Ureter (tissue), 1 donor: ENCODE results near the gene BABAM2. TPM values are rescaled to one million over a fixed set of nuclear protein-coding genes. Genes with fewer than 3 reads are reported as not detected.
A peak's percentile ranks its signal among the peaks of the same experiment; 100 is the strongest.
"Not testable (repeated sequence)": the region's sequence is repeated elsewhere in the genome, so short reads cannot be mapped to it uniquely, and the experiment has no call there.

ENCODE experiments used
- DNase-seq: peaks from one replicate; pipeline ENCODE4 v3.0.0-alpha.2; 2020; ENCODE audit warnings: low spot score
- total RNA-seq: library from RNA; stranded (reverse); gene quantifications from one replicate; pipeline ENCODE4 v1.2.4, GENCODE V29; 2023
- donor health status: DM: yes; HTN: yes; CAD: no.

The BABAM2 gene
- total RNA-seq, 1 donor from 2014 or later, result 76.3 TPM

DNA sequence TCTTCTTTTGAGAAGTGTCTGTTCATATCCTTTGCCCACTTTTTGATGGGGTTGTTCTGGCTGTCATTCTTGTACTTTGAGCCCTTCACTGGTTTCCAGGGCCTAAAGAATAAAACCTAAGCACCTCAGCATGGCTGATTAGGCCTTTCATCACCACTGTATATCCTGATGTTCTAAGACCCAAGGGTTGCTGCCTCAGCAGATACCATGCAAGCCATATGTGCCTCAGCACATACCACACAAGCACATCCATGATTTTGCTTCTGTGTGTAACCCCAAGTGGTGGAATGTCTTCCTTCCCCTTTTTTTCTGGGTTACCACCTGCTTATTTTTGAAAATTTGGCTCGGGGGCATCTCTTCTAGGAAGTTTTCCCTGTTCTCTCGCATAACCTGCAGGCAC is 11.7 kb upstream of the BABAM2 start:
- no peak for DNase-seq

DNA sequence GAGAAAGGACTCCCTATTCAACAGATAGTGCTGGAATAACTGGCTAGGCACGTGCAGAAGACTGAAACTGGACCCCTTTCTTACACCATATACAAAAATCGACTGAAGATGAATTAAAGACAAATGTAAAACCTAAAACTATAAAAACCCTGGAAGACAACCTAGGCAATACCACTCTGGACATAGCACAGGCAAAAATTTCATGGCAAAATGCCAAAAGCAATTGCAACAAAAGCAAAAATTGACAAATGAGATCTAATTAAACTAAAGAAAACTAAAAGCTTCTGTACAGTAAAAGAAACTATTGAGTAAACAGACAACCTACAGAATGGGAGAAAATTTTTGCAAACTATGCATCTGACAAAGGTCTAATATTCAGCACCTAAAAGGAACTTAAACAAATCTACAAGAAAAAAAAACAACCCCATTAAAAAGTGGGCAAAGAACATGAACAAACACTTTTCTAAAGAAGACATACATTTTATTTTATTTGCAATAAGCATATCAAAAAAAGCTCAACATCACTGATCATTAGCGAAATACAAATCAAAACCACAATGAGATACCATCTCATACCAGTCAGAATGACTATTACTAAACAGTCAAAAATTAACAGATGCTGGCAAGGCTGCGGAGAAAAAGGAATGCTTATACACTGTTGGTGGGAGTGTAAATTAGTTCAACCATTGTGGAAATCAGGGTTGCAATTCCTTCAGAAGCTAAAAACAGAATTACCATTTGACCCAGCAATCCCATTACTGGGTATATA is 8.5 kb upstream of the BABAM2 start:
- not testable (repeated sequence) for DNase-seq

DNA sequence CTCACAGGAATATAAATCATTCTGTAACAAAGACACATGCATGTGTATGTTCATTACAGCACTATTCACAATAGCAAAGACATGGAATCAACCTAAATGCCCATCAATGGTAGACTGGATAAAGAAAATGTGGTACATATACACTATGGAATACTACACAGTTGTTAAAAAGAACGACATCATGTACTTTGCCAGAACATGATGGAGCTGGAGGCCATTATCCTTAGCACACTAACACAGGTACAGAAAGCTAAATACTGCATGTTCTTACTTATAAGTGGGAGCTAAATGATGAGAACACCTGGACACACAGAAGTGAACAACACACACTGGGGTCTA is 8.0 kb upstream of the BABAM2 start:
- DNase-seq, result not testable (repeated sequence)

DNA sequence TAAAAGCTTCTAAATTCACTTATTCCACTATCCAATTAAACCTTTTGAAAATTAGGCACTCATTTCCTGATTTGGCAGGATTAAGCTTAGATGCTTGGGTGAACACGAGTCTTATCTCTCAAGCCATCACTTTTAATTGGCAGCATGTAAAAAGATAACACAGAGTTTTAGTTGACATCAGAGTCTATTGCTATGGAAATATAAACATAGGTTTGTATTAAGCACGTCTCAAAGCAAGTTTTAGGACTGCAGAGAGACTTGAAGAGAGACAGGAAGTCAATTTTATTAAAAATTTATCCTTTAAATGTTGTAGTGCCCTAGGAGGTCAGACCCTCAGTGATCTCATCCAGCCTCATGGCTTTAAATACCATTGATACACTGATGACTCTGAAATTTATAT is 5.9 kb upstream of the BABAM2 start:
- DNase-seq, result no peak

DNA sequence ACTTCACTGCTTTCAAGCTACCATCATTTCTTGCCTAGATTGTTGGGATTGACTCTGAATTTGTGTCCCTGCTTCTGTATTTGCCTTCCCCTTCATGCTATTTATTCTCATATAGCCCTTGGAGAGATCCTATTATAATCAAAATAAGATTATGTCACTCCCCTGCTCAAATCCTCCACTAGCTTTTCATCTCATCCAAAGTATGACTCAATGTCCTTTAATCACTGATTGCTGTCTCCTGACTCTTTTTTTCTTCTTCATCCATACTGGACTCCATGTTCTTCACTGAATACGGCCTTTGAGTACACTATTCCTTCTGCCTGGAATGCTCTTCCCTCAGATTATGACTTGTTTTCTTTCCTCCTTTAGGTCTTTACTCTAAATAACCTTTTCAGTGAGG is 5.3 kb upstream of the BABAM2 start:
- DNase-seq, result no peak

DNA sequence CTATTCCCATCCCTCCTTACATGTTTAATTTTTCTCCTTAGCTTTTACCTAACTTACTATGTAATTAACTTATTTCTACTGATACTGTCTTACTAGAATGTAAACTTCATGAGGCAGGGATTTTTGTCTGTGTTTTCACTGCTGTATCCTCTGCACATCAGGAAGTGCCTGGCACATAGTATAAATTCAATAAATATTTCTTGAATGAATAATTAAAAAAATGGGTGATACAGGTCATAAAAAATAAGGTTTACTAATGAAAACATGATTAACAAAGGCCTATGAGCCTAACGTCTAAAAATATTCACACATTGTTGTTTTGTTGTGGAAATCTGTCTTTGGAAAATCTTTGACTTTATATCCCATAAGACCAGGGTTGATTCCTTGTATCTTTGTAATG is 4.9 kb upstream of the BABAM2 start:
- DNase-seq, result no peak

DNA sequence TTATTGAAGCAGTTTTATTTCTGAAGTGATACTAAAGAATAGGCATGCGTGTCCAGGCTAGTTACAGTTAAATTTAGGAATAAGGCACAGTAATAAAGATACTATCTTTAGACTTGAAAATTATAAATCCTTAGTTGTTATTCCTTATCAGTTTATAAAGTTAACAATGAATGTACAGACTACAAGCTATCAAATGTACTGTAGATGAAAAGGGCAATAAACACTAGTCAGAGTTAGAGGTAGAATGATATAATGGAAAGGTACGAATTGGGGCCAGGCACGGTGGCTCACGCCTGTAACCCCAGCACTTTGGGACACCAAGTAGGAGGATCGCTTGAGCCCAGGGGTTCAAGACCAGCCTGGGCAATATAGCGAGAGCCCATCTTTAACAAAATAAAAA is 4.2 kb upstream of the BABAM2 start:
- no peak for DNase-seq

DNA sequence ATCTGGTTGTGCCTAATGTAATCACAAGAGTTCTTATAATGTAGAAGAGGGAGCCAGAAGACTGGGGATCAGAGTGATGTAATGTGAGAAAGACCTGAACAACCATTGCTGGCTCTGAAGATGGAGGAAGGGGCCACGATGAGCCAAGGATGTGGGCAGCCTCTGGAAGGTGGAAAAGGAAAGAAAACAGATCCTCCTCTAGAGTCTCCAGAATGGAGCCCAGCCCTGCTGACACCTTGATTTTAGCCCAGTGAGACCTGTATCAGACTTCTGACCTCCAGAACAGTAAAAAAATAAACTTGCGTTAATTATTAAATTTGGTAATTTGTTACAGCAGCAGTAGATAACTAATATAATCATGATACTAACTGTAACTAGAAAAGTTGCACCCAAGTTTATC is 3.4 kb upstream of the BABAM2 start:
- no peak for DNase-seq

DNA sequence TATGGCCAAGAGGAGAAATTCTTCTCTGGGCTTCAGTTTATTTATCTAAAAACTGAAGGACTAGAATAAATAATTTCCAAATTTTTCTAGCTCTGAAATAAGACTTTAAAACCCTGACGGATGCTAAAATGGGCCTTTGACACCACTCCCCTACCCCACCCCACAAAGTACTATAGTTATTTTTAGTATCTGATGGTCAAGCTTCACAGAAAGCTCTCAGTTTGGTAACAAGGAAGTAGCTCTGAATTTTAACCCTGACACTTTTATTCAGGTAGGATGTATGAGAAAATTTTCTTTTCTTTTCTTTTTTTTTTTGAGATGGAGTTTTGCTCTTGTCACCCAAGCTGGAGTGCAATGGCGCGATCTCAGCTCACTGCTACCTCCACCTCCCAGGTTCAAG is 2.7 kb upstream of the BABAM2 start:
- no peak for DNase-seq

DNA sequence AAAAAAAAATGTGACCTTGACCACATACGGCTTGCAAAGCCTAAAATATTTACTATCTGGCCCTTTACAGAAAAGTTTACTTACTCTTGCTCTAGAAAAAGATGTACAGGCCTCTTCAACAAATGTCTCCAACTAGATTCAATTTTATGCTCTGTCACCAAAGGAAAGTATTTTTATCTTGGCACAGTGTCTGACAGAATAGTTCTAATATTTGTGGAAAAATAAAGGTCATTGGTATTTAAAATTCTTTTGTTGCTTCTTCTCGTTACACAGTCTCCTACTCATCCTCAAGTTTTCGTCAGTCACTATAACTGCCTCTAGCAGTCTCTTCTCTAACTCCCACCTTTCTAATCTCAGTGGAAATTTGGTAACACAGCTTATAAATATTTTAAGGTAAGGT is 1.7 kb upstream of the BABAM2 start:
- DNase-seq, result no peak

DNA sequence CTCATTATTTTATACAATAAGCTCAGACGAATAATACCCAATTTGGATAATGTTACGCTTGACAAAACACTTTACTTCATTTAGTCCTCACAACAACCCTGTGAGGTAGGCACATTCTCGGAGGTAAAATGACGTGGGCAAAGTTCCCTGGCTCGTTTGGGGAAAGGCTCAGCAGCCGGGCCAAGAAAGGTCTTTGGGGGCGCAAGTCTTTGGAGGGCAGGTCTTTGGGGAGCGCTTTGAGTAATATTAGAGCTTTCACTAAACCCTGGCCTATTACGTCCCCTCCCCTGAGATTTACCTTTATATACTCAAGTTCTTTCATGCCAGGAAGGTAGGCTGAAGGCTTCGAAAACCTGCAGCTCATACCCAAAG is 769 bp upstream of the BABAM2 start:
- peak; percentile 48 for DNase-seq

DNA sequence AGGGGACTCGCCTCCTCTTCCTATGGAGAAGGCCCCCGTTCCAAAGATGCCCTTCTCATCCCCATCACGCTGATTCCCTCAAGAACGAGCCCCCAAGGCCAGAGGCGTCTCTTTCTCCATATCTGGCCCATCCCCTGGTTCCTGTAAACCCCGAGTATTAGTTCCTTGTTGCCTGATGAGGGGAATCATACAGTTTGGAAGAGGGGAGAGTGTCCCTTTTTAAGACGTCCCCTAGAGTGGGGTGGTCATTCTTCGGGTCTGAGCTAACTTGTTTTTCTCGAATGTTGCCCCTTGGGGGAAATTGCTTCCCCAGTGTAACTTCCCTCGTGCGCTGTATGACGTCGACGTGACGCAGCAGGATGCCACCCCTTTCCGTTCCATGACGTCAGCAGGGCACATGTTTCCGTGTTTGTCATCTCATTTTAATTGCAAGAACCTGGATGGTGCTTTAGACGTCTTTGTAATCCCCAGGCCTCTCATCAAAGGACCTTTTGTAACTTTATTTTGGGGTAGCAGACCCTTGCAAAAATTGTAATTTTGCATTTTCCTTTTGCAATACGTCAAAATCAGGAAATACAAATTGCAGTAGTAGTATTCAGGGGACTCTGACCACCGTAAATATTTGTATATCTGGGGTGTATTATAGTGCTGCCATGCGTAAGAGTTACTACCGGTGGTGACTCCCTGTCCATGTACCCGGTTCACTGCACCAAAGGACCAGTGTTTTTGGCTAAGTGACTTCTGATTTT is 569 bp downstream of the BABAM2 start:
- DNase-seq, result peak; percentile 83

DNA sequence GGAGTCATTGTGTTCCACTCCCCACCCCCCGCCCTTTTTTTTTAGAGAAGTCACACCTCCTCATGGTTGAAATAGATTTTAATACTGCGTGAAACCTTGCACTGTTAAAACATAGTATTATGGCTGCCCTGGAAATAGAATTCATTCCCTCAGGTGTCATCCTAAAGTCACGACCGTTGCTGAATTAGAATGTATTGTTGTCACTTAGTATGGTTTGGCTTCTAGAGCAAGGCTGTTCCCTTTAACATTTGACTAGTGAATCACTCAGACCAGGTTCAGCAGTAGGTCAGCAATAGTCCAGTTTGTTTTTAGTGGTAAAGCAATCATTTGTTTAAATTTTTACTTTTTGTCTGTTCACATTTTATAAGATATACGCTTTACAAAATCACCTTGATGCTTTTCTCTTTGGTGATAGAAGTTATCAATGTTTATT is 1.2 kb downstream of the BABAM2 start:
- no peak for DNase-seq

DNA sequence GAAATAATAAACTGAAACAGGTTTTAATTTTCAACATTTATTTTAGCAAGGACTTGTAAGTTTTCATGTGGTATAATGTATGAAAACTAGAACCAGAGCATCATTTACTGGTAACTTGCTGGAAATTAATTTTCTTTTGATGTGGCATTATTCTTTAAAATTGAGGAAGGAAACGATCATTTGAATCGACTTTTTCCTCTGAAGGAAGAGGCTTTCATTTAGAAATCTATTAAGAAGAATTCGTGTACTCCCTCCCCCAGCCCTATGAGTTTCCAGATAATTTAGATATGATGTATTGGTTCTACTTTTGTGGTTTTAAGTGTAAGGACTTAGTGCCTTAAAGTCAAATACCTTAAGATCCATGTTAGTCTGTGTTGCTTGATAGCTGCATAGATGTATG is 2.5 kb downstream of the BABAM2 start:
- no peak for DNase-seq

DNA sequence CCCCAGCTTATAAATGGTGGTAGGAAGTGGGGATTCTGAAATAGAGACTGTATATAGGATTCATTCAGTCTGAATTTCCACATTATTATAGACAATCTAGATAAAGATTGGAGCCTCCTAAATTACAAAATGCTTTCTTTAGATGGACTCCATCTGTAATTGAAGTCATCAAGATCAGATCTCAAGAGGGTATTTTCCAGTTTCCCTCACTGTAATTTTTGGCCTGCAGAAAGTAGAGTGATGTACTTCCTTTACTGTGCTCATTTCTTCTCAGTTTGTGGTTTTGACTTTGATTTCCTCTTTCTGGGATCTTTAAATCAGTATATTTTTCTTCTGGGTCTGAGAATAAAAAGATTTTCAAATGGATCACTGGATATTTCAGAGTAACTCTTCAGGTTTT is 7.2 kb downstream of the BABAM2 start:
- no peak for DNase-seq

DNA sequence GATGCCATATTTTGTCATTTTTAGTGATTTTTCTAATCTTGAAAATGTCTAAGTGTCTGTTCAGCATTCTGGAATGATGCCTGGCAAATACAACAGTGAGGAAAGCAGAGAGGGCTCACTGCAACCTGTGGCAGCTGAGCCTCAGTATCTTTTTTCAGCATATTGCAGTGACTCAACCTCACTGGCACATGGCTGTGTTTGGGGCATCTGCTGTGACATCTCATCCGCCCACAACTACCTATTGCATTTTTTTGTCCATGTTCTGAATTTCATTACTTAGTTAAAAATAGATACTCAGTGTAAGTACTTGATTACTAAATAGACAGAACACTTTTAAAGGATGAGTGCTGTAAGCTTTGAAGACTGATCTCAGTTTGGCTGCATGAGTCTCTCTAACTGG is 10.7 kb downstream of the BABAM2 start:
- no peak for DNase-seq

DNA sequence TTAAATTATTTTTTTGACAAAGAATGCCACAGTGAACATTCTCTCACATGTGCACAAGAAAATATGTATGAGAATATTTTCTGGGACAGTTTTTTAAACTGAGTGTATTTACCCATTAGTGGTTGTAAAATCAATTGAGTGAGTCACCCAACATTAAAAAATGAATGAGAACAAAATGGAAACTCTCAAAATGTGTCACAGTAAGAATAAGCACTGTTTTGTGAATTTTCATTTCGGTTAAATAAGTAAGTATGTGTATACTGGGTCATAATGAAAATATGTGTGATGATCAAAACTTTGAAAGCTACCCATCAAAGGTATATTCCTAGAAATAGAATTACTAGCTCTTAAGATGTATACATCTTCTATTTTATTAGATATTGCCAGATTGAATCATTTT is 11.6 kb downstream of the BABAM2 start:
- DNase-seq, result no peak

DNA sequence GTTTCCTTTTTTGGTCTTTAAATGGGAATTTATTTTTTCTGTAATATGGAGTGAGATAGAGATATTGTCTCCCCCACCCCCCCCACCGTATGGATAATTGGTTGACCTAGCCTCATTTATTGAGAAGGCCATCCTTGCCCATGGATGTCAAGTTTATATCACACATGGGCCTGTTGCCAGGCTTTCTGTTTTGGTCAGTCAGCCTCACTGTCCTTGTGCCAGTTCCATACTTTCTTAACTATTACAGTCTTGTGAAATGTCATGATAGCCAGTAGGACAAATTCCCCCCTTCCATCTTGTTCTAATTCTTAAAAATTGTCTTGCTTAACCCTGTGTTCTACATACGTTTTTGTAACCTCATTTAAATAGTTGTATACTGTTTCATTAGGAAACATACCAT is 12.5 kb downstream of the BABAM2 start:
- no peak for DNase-seq

DNA sequence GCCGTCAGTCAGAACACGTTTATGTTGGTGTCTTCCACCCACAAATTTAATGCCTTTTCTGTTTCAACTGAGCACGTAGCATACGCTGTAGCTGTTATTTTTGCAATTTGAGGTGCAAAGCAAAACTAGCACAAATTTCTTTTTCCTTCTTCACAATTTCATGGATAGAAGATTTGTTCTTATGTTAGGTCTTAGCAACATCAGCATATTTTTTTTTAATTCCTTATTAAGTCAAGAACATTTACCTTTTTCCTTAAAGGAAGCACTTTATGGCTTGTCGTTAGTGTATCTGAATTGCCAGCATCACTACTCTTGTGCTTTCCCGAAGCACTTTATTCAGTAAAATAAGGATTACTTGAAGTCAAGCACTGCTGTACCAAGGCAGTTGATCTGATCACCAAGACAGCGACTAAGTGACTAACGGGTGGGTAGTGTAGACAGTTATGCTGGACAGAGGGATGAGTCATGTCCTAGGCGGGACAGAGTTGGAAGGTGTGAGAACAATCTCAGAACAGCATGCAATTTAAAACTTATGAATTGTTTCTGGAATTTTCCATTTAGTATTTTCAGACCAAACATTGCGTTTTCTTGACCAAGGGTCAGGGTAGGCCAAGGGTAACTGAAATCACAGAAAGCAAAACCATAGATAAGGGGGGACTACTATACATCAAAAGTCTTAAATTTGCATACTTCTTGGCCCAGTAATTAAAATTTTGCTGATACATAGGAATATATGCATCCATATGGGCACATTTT is 13.3 kb downstream of the BABAM2 start:
- no peak for DNase-seq

DNA sequence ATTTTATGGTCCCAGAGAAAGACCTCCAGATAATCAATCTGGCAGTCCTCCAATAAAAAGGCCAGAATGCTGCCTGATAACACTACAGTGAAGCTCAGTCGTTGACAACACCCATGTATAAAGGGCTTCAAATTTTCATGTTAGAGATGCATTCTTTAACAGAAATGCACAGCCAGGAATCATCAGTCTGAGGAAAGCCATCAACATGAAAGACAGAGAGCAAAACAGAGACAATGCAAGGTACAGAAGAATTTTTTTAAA is 13.8 kb downstream of the BABAM2 start:
- no peak for DNase-seq

DNA sequence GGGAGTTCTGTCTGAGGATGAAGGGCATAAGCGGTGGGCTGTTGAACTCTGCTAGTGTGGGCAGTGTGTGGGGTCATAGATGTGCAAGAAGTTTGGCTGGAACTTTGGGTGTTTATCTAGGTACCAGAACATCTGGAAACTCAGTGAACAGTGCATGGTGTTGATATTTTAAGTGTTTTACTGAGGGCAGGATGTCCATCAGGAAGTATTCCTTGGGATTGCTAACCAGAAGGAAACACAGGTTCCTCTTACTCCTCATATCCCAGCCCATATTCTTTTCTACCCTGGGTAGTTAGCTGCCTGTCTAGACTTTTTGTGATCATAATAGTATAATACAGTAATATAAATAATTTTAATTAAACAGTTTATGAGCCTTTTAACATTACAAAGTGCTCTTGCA is 15.5 kb downstream of the BABAM2 start:
- DNase-seq, result no peak

DNA sequence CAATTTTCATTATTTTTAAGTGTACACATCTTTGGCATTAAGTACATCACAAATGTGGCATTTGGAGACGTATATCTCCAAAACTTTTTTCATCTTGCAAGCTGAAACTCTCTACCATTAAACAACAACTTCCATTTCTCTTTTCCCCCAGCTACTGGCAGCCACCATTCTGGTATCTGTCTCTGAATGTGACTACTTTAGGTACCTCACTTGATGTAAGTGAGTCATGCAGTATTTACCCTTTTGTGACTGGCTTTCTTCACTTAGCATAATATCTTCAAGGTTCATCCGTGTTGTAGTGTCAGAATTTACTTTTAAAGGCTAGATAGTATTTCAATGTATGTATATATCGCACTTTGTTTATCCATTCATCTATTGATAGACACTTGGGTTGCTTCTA is 17.0 kb downstream of the BABAM2 start:
- no peak for DNase-seq

DNA sequence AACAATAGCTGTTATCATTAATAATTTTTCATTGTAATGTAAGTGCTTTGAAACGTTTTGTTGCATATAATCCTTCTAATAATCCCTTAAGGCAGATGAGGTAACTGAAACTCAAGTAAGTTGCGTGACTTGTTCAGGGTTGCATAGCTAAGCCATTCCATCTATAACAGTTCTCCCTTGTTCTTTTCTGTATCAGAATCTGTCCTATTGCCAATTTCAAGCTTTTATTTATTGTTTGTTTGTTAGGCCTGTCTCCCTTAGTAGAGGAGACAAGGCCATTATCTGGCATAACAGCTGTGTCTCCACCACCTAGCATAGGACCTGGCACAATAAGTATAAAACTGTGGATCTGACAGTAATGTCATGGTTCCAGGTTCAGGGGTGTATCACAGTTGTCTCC is 19.4 kb downstream of the BABAM2 start:
- no peak for DNase-seq
